Putamen (tissue), 1 donor: Measurements from ENCODE around the gene CAMK1D.
"Not testable (repeated sequence)": the region's sequence is repeated elsewhere in the genome, so short reads cannot be mapped to it uniquely, and the experiment has no call there.

Source experiments
- DNase-seq: peaks from one replicate; pipeline ENCODE4 v3.0.0-alpha.2; 2016; ENCODE audit warnings: low spot score

The CAMK1D gene

DNA sequence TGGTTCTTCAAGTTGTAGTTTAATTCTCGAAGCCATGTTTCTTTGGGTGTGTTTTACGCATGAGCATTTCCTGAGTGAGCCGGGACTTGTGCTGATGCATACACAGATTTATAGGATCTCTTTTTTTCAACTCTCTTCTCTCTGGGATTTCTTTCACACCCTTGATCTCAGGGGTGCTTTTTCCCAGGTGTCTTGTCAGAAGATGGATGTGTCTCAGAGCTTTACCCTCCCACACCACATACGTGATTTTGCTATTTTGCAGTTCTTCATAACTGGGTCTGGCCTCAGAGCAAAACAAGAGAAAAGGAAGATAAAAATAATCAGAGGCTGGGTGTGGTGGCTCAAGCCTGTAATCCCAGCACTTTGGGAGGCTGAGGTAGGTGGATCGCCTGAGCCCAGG is 177.0 kb downstream of the CAMK1D start:
- no peak for DNase-seq

DNA sequence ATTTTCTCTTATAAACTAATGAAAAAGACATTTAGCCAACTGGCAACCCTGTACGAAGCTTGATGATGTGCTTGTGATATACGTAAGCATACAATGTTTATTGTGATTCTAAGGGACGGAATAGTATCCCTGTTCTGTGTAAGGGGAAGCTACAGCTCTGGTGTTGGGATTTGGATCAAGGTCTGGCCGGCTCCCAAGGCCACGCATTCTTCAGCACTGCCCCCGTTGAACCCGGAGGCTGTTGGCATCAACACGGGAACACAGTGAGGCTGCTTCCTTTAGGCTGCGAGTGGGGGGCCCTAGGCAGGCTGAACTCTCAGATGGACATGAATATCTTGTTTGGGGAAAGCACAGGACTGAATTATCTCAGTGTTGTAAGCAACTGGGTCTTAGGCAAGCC is 180.6 kb downstream of the CAMK1D start:
- DNase-seq, result no peak

DNA sequence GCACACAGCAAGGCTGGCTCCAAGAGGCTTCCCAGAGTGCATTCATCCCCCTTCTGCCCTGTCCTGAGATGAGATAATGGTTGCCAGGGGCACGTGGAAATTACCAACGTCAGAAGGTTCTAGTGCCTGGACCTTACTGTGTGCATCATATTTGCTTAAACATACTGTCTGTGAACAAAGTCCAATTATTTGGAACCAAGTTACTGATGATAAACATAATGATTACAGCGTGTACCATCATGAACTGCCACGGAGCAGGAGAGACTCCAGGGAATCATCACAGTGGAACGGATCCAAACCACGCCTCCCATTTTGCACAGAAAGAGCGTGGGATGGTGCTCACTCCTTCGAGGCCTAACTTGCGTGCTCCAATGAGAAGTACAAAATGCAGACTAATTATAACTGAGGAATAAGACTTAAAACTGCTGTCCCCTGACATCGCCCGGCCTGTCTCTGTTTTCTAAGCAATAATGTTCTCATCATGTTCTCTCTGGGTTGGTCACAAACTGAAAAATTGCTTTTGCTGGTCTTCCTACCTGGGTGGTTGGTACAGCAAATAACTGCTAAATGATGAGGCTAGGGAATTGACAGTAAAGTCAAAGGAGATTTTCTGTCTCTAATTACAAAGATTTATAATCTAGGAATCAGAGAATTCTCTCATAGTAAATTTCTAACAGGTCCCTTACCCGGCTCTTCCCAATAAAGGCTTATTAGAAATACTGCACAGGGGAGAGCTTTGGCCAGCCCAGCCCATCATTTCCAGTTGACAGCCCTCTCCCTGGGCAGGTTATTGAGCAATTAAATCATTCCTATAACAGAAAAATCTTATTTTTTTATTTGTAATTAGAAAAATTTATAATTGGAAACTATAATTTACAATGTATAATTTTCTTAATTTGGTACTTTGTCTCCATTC is 182.2 kb downstream of the CAMK1D start:
- peak; percentile 47 for DNase-seq

DNA sequence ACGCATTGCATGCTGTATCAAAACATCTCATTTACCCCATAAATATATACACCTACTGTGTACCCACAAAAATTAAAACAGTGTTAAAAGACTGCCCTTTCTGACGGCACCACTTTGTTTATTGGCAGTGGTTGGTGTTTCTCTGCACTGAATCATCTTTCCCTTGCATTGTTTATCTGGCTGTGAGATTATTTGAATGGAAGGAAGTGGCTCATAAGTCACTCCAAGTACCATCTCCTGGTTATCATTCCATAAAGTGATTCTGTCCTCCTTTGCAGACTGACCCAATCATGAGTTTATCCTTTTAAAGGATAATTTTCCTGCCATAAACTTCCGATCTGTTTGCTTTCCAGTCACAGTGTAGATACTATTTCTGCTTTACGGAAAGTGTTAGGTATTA is 183.8 kb downstream of the CAMK1D start:
- DNase-seq, result no peak

DNA sequence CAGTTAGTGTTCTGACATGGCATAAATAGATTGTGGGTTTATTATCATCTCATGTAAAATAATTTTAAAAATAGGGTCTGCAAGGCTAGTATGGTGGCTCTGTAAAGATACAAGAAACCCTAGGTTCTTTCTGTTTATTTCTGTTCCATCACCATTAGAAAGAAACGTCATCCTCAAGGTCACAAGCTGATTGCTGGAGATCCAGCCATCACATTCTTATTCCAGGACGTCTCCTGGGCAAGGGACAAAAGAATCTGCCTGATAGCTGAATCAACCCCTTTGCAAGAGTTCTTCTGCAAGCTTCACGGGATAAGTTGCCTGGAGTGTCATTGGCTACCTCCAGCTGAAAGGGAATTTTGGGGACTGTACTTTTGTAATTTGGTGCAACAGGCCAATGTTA is 184.4 kb downstream of the CAMK1D start:
- DNase-seq, result no peak

DNA sequence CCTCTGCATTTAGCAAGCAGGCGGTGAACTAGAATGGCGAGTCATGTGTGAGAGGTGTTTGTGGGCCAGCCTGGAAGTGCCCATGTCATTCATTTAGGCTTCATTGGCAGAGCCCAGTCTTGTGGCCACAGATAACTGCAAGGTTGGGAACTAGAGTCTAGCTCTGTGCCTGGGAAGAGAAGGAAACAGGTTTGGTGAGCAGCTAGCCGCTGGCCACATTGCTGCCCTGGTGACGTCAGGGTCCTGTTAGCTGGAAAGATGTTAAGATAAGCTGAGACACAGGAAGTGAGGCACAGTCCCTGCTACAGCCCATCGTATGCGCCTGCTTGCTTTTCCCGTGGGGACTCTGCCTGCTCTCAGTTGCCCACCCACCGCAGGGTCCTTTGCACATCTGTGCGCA is 185.5 kb downstream of the CAMK1D start:
- no peak for DNase-seq

DNA sequence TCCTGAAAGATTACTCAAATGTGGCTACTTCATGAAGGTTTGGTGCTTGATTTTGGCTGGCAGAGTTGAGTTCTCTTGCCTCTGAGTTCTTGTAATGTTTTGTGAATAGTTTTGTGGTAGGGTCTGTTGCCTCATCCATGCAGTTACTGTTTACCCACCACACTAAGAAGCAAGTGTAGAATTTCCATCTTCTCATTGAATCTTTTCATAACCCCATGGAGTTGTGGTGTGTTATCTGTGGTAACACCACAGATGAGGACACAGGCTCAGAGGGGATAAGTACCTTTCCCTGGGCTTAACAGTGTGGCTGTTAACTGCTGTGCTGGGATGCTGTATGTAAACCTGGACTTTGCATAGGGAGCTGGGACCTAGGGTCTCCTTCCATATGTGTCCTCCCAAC is 186.3 kb downstream of the CAMK1D start:
- DNase-seq, result no peak

DNA sequence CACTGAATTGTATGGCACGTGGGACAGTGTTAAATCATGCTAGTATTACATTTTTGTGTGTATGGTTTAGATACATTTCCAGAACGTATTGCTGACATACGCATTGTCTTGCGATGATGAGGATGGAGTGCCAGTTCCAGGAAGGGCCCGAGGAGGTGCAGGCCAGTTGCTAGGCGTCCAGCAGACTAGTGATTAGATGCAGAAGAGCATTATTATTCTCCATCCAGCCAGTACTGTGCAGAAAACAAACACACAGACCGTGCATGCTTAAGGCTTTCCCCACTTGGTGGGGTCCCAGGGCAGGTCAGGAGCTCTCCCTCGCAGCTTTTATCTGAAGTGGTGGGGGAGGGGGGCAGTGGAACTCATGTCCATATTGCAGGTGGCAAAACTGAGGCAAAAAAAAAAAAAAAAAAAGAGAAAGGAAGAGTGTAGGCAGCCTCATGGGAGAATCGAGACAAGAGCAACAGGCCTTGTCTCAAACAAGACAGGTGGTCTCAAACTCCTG is 189.2 kb downstream of the CAMK1D start:
- DNase-seq, result no peak

DNA sequence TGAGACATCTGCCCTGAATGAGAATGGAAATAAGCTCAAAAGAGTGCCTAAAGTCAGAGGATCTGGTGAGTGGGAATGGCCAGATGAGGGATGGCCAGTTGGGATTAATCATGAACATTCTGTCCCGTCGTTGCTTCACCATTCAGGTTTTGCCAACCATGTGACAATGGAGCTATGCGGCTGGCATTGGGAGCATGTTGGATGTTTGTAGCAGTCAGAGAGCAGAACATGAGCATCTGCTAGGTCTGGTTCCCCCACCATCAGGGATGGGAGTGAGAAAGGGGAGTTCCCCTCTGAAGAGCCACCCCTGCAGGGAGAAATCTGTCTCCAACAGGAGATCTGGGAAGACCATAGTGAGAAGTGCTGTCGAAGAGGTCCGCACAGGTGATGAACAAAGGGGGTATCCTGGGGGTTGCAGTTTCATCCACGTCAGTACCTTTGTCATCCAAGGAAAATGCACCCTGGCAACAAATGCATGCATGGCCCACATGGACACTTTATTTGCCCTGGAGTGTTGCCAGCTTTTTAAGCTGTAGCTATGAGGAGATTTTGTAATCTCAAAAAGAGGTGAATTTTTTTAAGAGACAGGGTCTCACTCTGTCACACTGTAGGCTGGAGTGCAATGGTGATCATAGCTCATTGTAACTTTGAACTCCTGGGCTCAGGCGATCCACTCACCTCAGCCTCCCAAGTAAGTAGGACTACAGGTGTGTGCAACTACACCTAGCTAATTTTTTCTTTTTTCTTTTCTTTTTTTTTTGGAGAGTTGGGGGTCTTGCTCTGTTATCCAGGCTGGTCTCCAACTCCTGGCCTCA is 190.2 kb downstream of the CAMK1D start:
- DNase-seq, result no peak

DNA sequence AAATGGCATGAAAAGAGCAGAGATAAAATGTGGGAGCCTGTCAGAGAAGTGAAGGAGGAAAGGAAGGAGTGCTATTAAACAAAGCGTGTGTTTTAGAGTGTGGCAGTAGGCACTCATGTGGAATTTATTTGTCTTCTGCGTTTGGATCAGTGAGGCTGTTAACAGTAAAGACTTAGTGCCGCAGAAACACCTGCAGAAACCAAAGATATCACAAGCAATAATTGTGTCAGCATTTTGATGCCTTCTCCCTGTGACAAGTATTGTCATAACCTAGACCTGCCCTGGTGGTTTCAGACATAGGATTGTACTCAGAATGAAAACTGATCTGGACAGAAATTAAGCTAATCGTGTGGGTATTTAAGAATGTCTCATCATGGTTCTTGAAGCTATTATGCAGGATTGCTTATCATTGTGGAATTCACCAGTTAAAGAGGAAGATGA is 191.0 kb downstream of the CAMK1D start:
- no peak for DNase-seq

DNA sequence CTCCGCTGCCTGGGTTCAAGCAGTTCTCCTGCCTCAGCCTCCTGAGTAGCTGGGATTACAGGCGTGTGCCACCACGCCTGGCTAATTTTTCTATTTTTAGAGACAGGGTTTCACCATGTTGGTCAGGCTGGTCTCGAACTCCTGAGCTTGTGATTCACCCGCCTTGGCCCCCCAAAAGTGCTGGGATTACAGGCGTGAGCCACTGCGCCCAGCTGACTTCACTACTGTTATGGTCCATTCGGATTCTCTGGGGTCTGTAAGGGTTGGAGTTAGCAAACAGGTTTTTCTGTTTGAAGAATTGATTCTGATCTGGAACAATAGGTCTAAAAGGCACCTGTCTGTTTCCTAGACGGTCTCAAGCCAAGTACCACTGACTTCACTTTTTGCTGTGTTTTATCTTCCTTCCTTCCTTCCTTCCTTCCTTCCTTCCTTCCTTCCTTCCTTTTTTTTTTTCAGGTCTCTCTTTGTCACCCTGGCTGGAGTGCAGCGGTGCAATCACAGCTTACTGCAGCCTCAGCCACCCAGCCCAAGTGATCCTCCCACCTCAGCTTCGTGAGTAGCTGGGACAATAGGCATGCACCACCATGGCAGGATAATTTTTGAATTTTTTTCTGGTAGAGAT is 192.2 kb downstream of the CAMK1D start:
- no peak for DNase-seq

DNA sequence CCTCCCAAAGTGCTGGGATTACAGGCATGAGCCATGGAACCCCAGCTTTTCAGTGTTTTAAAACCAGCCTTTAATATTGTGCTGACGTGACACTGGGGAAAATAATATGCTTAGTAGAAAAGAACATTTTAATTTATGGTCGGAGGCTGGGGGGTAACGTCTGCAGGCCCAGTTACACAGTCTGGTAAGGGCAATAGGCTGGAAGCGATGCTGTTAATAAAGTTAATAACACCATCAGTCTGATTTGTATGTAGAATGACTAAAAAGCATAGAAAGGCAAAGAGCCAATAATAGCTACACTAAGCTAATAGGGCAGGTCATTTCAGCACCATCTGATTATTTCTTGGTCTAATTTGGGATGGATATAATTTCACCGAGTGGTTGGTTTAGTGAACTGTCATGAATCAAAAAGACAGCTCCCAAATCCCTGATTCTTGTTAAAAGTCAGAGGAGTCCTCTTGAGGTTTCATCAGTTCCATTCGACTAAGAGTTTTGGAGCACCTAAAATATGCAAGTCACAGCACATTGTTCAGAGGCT is 192.9 kb downstream of the CAMK1D start:
- no peak for DNase-seq

DNA sequence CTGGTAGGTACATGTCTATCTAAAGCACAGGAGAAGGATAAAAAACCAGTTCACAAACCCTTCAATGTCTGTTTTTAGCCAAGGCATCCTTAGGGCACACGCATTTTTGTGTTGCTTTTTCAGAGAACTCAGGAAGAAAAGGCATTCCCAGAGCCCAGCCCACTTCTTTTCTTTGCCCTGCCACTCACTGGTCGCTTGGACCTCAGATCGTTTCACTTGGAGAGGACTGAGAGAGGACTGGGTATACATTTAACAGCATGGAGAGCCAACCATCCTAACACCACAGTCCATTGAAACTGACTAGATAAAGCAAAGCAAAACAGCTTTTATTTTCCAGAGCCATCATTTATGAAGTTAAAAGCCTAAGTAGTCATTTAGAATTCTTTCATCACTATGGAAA is 194.2 kb downstream of the CAMK1D start:
- DNase-seq, result no peak

DNA sequence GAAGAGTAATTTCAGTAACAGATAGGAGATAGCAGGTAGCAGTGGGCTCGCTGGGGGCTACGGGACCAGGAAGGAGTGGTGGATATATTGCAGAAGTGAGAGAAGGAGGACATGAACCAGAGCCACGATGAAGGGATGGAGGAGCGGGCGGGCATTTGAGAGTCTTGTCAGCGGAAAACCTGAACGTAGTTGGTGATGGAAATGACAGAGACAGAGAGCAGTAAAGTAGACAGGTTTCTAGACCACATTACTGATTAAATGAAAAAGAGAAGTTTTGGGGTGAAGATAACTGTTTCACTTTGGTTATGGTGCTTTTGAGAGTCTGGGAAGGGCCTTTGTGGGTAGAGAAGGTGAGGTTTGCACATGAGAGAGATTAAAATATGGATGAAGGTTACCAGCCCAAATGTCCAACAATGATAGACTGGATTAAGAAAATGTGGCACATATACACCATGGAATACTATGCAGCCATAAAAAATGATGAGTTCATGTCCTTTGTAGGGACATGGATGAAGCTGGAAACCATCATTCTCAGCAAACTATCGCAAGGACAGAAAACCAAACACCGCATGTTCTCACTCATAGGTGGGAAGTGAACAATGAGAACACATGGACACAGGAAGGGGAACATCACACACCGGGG is 196.9 kb downstream of the CAMK1D start:
- not testable (repeated sequence) for DNase-seq

DNA sequence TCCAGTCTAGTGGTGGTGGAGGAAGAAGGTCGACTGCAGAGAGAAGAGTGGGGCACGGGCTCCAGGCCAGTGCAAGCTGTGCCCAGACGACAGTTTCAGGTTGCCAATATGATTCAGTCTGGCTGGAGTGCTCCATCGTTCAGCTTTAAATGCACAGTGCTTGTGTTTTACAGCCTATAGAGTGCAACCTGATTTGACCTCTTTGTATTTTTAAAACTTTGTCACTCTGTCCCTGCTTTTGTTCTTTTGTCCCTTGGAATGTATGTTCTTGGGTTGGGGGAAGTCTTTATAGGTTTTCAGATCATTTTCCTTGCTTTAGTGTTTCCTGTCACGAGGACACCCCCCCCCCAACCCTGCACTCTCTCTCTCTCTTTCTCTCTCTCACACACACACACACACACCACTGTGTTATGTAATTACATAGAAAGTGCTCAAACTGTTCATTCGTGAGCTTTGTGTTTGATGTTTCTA is 198.0 kb downstream of the CAMK1D start:
- DNase-seq, result no peak

DNA sequence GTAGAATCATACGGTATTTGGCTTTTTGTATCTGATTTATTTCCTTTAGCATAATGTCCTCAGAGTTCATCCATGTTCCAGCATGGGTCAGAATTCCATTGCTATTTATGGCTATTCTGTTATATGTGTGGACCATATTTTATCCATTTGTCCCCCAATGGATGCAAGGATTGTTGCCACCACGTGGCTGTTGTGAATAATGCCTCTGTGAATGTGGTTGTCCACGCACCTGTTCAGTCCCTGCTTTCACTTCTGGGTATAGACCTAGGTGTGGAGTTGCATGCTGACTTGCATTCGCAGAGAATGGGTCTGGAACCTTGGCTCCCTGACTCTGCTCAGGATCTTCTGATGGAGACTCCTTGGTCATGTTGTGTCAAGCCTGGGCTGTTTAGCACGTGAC is 199.9 kb downstream of the CAMK1D start:
- no peak for DNase-seq

DNA sequence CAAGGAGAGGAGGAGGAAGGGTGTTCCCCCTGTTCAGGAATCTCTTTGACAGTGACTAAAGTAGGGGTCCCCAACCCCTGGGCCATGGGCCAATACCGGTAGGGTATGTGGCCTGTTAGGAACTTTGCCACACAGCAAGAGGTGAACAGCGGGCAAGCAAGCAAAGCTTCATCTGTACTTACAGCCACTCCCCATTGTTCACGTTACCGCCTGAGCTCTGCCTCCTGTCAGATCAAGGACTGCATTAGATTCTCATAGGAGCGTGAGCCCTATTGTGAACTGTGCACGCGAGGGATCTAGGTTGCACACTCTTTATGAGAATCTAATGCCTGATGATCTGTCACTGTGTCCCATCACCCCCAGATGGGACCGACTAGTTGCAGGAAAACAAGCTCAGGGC is 201.6 kb downstream of the CAMK1D start:
- no peak for DNase-seq

DNA sequence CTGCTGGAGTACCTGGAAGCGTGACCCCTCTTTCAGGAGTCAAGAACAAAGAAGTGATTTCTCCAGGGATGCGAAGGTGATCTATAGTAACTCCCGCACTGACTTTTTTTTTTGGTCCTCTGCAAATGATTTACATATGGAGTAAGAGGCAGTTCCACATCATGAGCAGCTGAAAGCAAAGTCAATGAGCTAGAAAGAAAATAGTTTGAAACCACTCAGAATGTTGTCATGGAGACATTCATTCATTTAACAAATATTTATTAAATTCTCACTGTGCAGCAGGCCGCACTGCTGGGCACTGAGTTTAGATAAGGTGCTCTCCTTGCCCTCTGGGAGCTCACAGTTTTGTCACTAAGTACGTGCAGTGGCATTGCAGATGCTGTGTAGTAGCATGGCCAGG is 206.7 kb downstream of the CAMK1D start:
- DNase-seq, result no peak

DNA sequence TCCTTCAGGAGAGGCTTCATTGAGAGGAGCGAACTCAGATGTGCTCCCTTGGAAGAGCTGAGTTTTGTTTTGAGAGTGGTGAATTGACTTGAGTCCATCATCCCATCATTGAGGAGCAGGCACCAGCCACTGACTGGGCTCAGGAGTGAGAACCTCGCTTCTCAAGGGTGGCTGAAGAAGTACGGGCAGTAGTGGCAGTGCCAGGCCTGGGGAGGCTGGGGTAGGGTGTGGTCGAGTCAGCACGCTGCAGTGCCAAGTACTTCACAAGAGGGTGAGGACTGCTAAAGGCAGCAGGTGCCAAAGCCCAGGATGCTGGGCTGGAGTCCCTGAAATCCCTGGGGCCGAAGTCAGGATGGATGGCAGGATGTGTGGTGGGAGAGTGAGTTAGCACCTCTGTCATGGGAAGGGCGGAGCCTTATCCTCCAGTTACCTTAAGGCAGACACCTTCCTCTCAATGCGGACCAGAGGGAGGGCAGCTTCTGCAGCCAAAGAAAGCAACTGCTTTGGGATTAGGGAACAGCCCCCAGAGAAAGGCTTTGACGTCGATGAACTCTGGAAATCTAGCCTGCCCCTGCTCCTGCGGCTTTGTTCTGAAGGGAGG is 210.3 kb downstream of the CAMK1D start:
- no peak for DNase-seq

DNA sequence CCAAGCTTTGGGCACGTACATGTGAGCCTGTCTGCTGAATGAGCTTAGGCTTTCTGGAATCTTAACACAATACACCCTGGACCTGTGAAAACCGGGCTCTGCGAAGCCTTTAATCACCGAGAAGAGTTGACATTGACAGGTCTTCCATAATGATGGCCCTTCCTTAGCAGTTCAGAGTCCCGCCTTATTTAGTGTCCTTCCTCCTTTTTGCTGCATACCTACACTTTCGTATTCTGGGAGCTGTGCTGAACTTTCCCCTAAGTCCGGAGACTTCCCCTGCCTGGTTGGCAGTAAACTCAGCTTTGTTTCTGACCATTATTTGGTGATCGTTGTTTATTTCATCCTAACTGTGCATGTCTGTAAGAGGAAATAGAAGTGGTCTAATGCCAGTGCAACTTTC is 212.0 kb downstream of the CAMK1D start:
- no peak for DNase-seq

DNA sequence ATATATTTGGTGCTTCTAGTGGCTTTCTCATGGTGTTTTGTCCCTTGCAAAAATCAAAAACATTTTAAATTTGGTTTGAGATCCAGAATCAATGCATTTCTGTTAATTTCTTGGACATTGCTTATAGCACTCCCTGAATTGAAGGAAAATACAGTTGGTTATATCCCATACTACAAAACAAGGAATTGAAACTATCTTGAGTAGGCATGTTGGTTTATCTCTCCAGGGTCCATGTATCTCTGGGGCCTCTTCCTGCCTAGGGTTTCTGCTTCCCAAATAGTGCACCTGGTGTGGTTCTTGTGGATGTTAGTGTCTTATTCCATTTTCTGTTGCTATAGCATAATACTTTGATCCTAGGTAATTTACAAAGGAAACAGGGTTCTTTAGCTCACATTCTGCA is 212.4 kb downstream of the CAMK1D start:
- DNase-seq, result no peak
